Measurements from ENCODE around the gene NT5DC3. TPM values are rescaled to one million over a fixed set of nuclear protein-coding genes. Genes with fewer than 3 reads are reported as not detected.

Gene NT5DC3
- total and polyA plus RNA-seq, 2 of the 13 experiments (the other 11 are each of a cell fraction or from before 2014, with no cell fraction given) = 3.2 to 6.6 TPM

GRCh38 chr12:103820361-103820760 lies 20.7 kb downstream of the NT5DC3 start:
- intact Hi-C loops (cut with micrococcal nuclease; ENCODE audit: unreplicated experiment) = no loop called here
- POLR2A ChIA-PET = no interaction called here
- Histone ChIP-seq H3K36me3 (replicated peaks in 1 of 2; ENCODE audit: control insufficient read depth in 1 of 2, insufficient read depth in 2 of 2, low read length in 2 of 2) (peaks cover 2 to 7% of the 10 kb centered on the region in 2 experiments; a peak in 1 of 5 replicates), H3K4me2 (ENCODE audit: low read depth, low read length) (no peak overlapping the region), H3K27me3 (ENCODE audit: control insufficient read depth in 1 of 2, insufficient read depth in 2 of 2, low read length in 2 of 2) (no peaks in the 10 kb centered on the region), H2AFZ (ENCODE audit: low read length) (no peak overlapping the region), H3K4me1 (ENCODE audit: insufficient read depth, low read length) (no peaks in the 10 kb centered on the region), H4K20me1 (ENCODE audit: insufficient read depth, low read length) (no peaks in the 10 kb centered on the region), H3K9ac (ENCODE audit: insufficient read depth, low read depth, low read length) (no peak overlapping the region), H3K79me2 (ENCODE audit: insufficient read depth, low read length) (peaks cover 18% of the 10 kb centered on the region), H3K4me3 (replicated peaks in 1 of 3; ENCODE audit: insufficient read depth in 1 of 3, low read depth in 2 of 3, low read length in 3 of 3) (no peak overlapping the region), H3K27ac (ENCODE audit: extremely low read length, insufficient read depth, low read length) (no peak overlapping the region), H3K9me3 (ENCODE audit: low read length) (peaks cover 8% of the 10 kb centered on the region)
- DNase-seq (ENCODE audit: low spot score) (no peak), ATAC-seq (no peak), FAIRE-seq (no peak)
- no TSS peak for BruUV-seq (replicated peaks)
- TF ChIP-seq KDM3A (CRISPR knock-in tag; IDR thresholded peaks at IDR 0.05; ENCODE audit: low read depth) (no peak), GTF3A (CRISPR knock-in tag; conservative IDR thresholded peaks at IDR 0.05) (no peak), TOE1 (CRISPR knock-in tag; IDR thresholded peaks at IDR 0.05) (no peak), FOXO4 (CRISPR knock-in tag; conservative IDR thresholded peaks at IDR 0.05) (no peak), DR1 (CRISPR knock-in tag; IDR thresholded peaks at IDR 0.05) (no peak), ZFP1 (CRISPR knock-in tag; IDR thresholded peaks at IDR 0.05) (no peak), GRHL1 (CRISPR knock-in tag; conservative IDR thresholded peaks at IDR 0.05) (no peak), ZNF609 (CRISPR knock-in tag; IDR thresholded peaks at IDR 0.05; ENCODE audit: borderline replicate concordance) (no peak), ZNF724P (CRISPR knock-in tag; IDR thresholded peaks at IDR 0.05; ENCODE audit: borderline replicate concordance) (no peak), ZBTB14 (CRISPR knock-in tag; IDR thresholded peaks at IDR 0.05) (no peak), ZNF557 (CRISPR knock-in tag; IDR thresholded peaks at IDR 0.05) (no peak)
- CTCF ChIA-PET (ENCODE audit: low intra/inter-chr PET ratio, low total read pairs) = no interaction called here
- in situ Hi-C loops (cut with HindIII; ENCODE audit: extremely low pct_ligation_motif_present, low pct_unique_long_range_greater_than_20kb) = no loop called here

All from HepG2 (cell line).